Inflammatory macrophage (primary cell): ENCODE results near the gene KRTAP1-5.
"Not testable (repeated sequence)": the region's sequence is repeated elsewhere in the genome, so short reads cannot be mapped to it uniquely, and the experiment has no call there.

ENCODE experiments used
- DNase-seq, 2 donors: peaks; one replicate each; pipeline ENCODE4 v3.0.0-alpha.2; 2020 to 2022
- total RNA-seq, 18 experiments: gene quantifications; one replicate each; lab custom pipeline; 2026; ENCODE audit warnings: mixed read lengths in 6 of 18, inconsistent platforms in 2 of 18; lab: John Stamatoyannopoulos, UW

Gene KRTAP1-5, protein sequence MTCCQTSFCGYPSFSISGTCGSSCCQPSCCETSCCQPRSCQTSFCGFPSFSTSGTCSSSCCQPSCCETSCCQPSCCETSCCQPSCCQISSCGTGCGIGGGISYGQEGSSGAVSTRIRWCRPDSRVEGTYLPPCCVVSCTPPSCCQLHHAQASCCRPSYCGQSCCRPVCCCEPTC
- total RNA-seq, result 0 to 0.03 (median 0) reads per million in 18 experiments

DNA sequence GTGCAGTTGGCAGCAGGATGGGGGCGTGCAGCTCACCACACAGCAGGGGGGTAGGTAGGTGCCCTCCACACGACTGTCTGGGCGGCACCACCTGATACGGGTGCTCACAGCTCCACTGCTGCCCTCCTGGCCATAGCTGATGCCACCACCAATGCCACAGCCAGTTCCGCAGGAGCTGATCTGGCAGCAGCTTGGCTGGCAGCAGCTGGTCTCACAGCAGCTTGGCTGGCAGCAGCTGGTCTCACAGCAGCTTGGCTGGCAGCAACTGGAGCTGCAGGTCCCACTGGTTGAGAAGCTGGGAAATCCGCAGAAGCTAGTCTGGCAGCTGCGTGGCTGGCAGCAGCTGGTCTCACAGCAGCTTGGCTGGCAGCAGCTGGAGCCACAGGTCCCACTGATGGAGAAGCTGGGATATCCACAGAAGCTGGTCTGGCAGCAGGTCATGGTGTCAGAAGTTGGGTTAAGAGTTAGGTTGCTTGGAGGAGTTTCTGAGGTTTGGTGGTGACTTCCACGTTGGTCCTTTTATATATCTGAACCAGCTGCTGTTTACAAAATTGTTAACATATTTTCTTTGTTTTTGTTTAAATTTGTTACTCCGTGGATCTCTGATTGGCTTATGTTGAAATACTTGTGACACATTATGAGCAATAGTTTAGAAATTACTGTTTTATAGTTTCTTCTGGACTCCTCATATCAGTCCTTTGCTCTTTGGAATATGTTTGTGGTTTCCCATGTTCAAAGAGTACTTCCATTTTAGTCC, at the start of gene KRTAP1-5:
Gene KRTAP1-5 (minus strand): TSS at position 494 of the 757 bp plus-strand sequence. CDS start 53 bp downstream, at position 441.
- DNase-seq, result no peak

DNA sequence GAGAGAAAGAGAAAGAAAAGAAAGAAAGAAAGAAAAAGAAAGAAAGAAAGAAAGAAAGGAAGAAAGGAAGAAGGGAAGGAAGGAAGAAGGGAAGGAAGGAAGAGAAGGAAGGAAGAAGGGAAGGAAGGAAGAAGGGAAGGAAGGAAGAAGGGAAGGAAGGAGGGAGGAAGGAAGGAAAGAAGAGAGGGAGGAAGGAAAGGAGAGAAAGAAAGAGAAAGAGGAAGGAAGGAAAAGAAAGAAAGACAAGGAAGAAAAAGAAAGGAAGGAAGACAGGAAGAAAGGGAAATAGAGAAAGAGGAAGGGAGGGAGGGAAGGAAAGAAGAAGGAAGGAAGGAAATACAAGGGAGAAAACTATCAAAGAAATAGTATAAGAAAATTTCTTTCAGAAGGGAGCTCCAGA, 49.8 kb upstream of the KRTAP1-5 start:
- DNase-seq, result no peak

DNA sequence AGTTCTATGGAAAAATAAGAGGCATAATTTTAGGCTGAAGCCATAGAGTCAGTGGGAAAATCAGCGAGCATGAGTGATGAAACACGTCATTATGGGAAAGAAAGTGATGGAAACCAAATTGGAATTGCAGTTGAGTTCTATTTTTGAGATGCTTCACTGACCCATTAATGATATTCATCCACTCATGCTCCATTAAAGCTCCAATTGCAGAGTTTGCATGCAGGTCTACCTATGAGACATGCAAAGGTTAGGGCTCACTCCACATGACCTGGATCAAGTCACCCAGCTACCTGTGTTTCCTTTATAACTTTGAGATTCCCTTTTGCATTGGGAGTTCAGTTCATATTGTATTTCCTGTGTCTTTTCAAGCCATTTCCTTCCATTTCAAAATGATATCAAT, 46.7 kb upstream of the KRTAP1-5 start:
- no peak for DNase-seq

- no peak for DNase-seq
These were observed 44.8 kb upstream of the KRTAP1-5 start for GRCh38 chr17:41071606-41072360.

DNA sequence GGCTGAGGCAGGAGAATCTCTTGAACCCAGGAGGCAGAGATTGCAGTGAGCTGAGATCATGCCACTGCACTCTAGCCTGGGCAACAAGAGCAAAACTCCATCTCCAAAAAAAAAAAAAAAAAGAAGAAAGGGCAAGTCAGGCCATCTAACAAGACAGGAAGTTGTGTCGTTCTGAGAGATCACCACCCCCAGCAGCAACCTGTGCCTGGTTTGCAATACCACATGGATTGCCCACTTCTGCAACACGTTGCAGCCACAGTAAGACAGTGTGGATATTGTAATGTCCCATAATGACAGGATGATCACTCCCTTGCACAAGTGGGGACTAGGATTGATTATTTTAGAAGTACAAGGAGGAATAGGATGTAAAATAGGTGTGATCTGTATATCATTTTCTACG, 42.0 kb upstream of the KRTAP1-5 start:
- DNase-seq, result peak in 1 of 2 donors; percentile 22

- no peak for DNase-seq
These were observed 40.3 kb upstream of the KRTAP1-5 start for GRCh38 chr17:41067281-41067680.

GRCh38 chr17:41065829-41066624, 39.0 kb upstream of the KRTAP1-5 start, which contains the start of gene KRTAP2-4:
Gene KRTAP2-4, minus strand, starts transcription at chr17:41065879. Its CDS starts 34 bp downstream, at chr17:41065845.
- peak in 1 of 2 donors; percentile 11 for DNase-seq

- not testable (repeated sequence) for DNase-seq
These were observed 38.1 kb upstream of the KRTAP1-5 start for GRCh38 chr17:41065016-41065689.

DNA sequence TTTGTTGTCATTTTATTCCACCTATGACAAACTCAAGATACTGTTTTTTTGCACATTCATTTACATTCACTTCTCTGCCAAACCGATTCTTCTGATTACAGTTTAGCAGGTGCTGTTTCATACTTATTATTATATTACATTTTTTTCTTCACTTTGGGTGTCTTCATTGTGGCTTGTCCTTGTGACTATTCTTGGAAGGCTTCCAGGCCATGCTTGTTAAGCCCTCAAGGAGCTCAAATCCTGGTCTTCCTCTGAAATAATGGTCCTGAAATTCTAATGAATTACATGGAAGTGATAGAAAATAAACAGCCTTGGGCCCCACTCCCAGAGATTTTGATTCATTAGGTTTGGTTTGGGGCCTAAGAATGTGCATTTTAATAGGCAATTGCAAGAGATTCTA, 37.3 kb upstream of the KRTAP1-5 start:
- no peak for DNase-seq

GRCh38 chr17:41063449-41063848, 36.4 kb upstream of the KRTAP1-5 start:
- no peak for DNase-seq

- no peak for DNase-seq
These were observed 35.0 kb upstream of the KRTAP1-5 start for GRCh38 chr17:41061964-41062363.

- no peak for DNase-seq
These were observed 33.1 kb upstream of the KRTAP1-5 start, which contains the start of gene KRTAP2-3 for GRCh38 chr17:41060052-41060604. Gene KRTAP2-3, minus strand, starts transcription at chr17:41060114. Its CDS starts 64 bp downstream, at chr17:41060050.

GRCh38 chr17:41059276-41060051, 32.5 kb upstream of the KRTAP1-5 start:
- not testable (repeated sequence) for DNase-seq

- no peak for DNase-seq
These were observed 31.7 kb upstream of the KRTAP1-5 start for GRCh38 chr17:41058741-41059140.

- no peak for DNase-seq
These were observed 30.5 kb upstream of the KRTAP1-5 start for GRCh38 chr17:41057547-41057946.

GRCh38 chr17:41055130-41055529, 28.1 kb upstream of the KRTAP1-5 start, which contains the start of gene KRTAP2-2:
Gene KRTAP2-2, minus strand, starts transcription at chr17:41055230. Its CDS starts 19 bp downstream, at chr17:41055211.
- not testable (repeated sequence) for DNase-seq

- DNase-seq, result not testable (repeated sequence)
These were observed 27.5 kb upstream of the KRTAP1-5 start for GRCh38 chr17:41054556-41054955.

DNA sequence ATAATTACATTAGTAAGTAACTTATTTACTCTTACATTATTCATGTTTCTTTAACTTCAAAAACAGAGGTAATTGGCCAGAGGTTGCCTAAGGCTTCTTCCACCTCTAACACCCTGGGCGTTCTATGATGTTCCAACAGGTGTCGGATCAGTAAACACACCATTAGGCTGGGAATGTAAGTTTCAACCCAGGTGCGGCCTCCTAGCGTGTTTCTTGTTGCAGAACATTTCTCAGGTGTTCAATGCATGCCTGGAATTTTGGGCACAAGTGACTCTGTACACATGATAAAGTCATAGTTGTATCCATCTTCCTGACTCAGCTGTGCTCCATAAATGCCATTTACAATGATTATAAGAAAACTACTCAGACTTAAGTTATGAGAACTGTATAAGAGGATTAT, 27.0 kb upstream of the KRTAP1-5 start:
- no peak for DNase-seq

GRCh38 chr17:41052566-41052965, 25.6 kb upstream of the KRTAP1-5 start:
- DNase-seq, result no peak

GRCh38 chr17:41049110-41049509, 22.1 kb upstream of the KRTAP1-5 start:
- DNase-seq, result no peak
